ENCODE results near the gene PHEX.

Gene PHEX

DNA sequence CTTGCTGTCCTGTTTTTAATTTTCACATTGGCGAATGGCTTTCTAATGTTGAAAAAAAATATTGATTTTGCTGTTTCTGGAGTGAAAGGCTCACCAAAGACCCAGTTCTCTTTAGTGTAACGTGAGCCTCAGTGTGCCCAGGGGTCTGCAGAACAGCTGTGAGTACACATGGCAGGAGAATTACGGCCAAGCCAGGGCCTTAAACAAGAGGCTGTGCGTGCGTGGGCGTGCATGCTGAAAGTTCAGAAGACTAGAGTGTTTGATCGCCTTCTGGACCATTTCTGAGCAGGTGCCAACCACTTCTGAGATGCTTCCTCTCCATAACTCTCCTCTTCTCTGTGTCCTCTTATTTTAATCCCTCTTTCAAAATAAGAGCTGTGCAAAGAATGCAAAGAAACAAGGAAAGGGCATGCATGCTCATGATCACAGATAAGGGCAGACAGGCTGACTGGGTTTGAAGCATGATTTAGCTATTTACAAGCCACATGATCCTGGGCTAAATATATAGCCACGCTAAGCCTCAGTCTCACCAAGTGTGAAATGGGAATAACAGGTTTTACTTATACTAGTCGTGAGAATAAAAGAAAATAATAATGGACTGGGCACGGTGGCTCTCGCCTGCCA, 9.9 kb downstream of the PHEX start:
- no peaks in the 10 kb centered on the region for H3K36me3 ChIP-seq (ENCODE audit: low read length)
- no peak overlapping the region for H3K4me3 ChIP-seq (ENCODE audit: insufficient read depth, low read length, poor library complexity, severe bottlenecking)
- H3K9me2 ChIP-seq (replicated peaks; ENCODE audit: insufficient read depth, low read length), result no peaks in the 10 kb centered on the region

DNA sequence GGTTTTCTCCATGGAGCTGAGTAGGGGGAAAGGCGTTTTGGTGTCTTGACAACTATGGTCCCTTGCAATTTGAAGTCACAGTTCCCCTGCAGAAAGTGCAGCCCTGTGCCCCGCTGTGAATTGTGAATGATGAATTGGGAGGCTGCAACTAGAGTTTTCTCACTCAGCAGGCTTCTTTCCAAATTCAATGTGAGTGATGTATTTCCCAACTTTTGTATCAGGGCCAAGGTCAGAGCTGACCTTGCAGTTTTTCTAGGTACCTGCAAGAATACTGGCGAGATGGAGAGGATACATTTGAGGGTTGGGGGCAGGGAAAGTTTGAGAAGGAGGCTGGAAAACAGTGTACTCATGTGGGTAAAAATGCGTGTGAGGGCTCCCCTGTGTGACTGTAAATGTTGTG, 11.7 kb downstream of the PHEX start:
- Histone ChIP-seq H3K9ac (ENCODE audit: low read length) (no peak overlapping the region), H3K9me2 (replicated peaks; ENCODE audit: insufficient read depth, low read length) (no peaks in the 10 kb centered on the region), H3K9me3 (ENCODE audit: insufficient read depth, low read length) (no peaks in the 10 kb centered on the region), H3K27me3 (ENCODE audit: low read length) (no peaks in the 10 kb centered on the region), H4K20me1 (ENCODE audit: low read depth, low read length) (no peaks in the 10 kb centered on the region), H3K4me2 (ENCODE audit: low read depth, low read length, poor library complexity, severe bottlenecking) (no peak overlapping the region), H3K27ac (ENCODE audit: low read depth, low read length) (no peak overlapping the region), H3K4me3 (ENCODE audit: insufficient read depth, low read length, poor library complexity, severe bottlenecking) (no peak overlapping the region), H3K36me3 (ENCODE audit: low read length) (no peaks in the 10 kb centered on the region), H2AFZ (ENCODE audit: low read depth, low read length, severe bottlenecking) (no peak overlapping the region), H3F3A (ENCODE audit: insufficient read depth) (no peaks in the 10 kb centered on the region), H3K79me2 (ENCODE audit: insufficient read depth, low read length) (no peaks in the 10 kb centered on the region)
- TF ChIP-seq EZH2phosphoT487 (conservative IDR thresholded peaks at IDR 0.05; ENCODE audit: low read length), result no peak

More for the DNA sequence above, 9.9 kb downstream of the PHEX start:
- no peak overlapping the region for H2AFZ ChIP-seq (ENCODE audit: low read depth, low read length, severe bottlenecking)
- H3F3A ChIP-seq (ENCODE audit: insufficient read depth), result no peaks in the 10 kb centered on the region
- H3K27ac ChIP-seq (ENCODE audit: low read depth, low read length), result no peak overlapping the region
- H3K4me2 ChIP-seq (ENCODE audit: low read depth, low read length, poor library complexity, severe bottlenecking), result no peak overlapping the region
- H3K79me2 ChIP-seq (ENCODE audit: insufficient read depth, low read length), result no peaks in the 10 kb centered on the region
- H4K20me1 ChIP-seq (ENCODE audit: low read depth, low read length), result no peaks in the 10 kb centered on the region
- no peaks in the 10 kb centered on the region for H3K9me3 ChIP-seq (ENCODE audit: insufficient read depth, low read length)
- no peak overlapping the region for H3K9ac ChIP-seq (ENCODE audit: low read length)
- TF ChIP-seq CTCF (IDR thresholded peaks at IDR 0.05; ENCODE audit: insufficient read depth, low read length, poor library complexity, severe bottlenecking), result no peak
- no peak for TF ChIP-seq EZH2phosphoT487 (conservative IDR thresholded peaks at IDR 0.05; ENCODE audit: low read length)
- no peaks in the 10 kb centered on the region for H3K27me3 ChIP-seq (ENCODE audit: low read length)

GRCh38 chrX:22047468-22047867, 15.3 kb downstream of the PHEX start:
- Histone ChIP-seq H3K9me3 (ENCODE audit: insufficient read depth, low read length) (no peaks in the 10 kb centered on the region), H2AFZ (ENCODE audit: low read depth, low read length, severe bottlenecking) (no peak overlapping the region), H3K9me2 (replicated peaks; ENCODE audit: insufficient read depth, low read length) (no peaks in the 10 kb centered on the region), H3K79me2 (ENCODE audit: insufficient read depth, low read length) (no peaks in the 10 kb centered on the region), H3K27ac (ENCODE audit: low read depth, low read length) (no peak overlapping the region), H3K36me3 (ENCODE audit: low read length) (no peaks in the 10 kb centered on the region), H3K27me3 (ENCODE audit: low read length) (no peaks in the 10 kb centered on the region), H4K20me1 (ENCODE audit: low read depth, low read length) (no peaks in the 10 kb centered on the region), H3K4me3 (ENCODE audit: insufficient read depth, low read length, poor library complexity, severe bottlenecking) (no peak overlapping the region), H3K9ac (ENCODE audit: low read length) (no peak overlapping the region), H3F3A (ENCODE audit: insufficient read depth) (no peaks in the 10 kb centered on the region), H3K4me2 (ENCODE audit: low read depth, low read length, poor library complexity, severe bottlenecking) (no peak overlapping the region)
- no peak for TF ChIP-seq EZH2phosphoT487 (conservative IDR thresholded peaks at IDR 0.05; ENCODE audit: low read length)
- no peak for TF ChIP-seq CTCF (IDR thresholded peaks at IDR 0.05; ENCODE audit: insufficient read depth, low read length, poor library complexity, severe bottlenecking)

GRCh38 chrX:22053481-22053880, 21.4 kb downstream of the PHEX start:
- no peaks in the 10 kb centered on the region for H4K20me1 ChIP-seq (ENCODE audit: low read depth, low read length)
- H2AFZ ChIP-seq (ENCODE audit: low read depth, low read length, severe bottlenecking), result no peak overlapping the region
- H3K4me3 ChIP-seq (ENCODE audit: insufficient read depth, low read length, poor library complexity, severe bottlenecking), result no peak overlapping the region
- H3K9ac ChIP-seq (ENCODE audit: low read length), result no peak overlapping the region
- H3K9me3 ChIP-seq (ENCODE audit: insufficient read depth, low read length), result no peaks in the 10 kb centered on the region
- H3K9me2 ChIP-seq (replicated peaks; ENCODE audit: insufficient read depth, low read length), result no peaks in the 10 kb centered on the region
- H3F3A ChIP-seq (ENCODE audit: insufficient read depth), result no peaks in the 10 kb centered on the region
- no peaks in the 10 kb centered on the region for H3K27me3 ChIP-seq (ENCODE audit: low read length)
- H3K36me3 ChIP-seq (ENCODE audit: low read length), result no peaks in the 10 kb centered on the region
- no peak overlapping the region for H3K4me2 ChIP-seq (ENCODE audit: low read depth, low read length, poor library complexity, severe bottlenecking)
- TF ChIP-seq EZH2phosphoT487 (conservative IDR thresholded peaks at IDR 0.05; ENCODE audit: low read length) (no peak), CTCF (IDR thresholded peaks at IDR 0.05; ENCODE audit: insufficient read depth, low read length, poor library complexity, severe bottlenecking) (no peak)
- no peaks in the 10 kb centered on the region for H3K79me2 ChIP-seq (ENCODE audit: insufficient read depth, low read length)
- no peak overlapping the region for H3K27ac ChIP-seq (ENCODE audit: low read depth, low read length)
